Stimulated activated CD4-positive, alpha-beta T cell treated with anti-CD3 and anti-CD28 coated beads, Interleukin-2, amount 100 ng/mL, for 24 hours (primary cell): ENCODE data around the gene CUBN.
"Not testable (repeated sequence)": the region's sequence is repeated elsewhere in the genome, so short reads cannot be mapped to it uniquely, and the experiment has no call there.

Experiments used
- DNase-seq, 2 donors: peaks; one replicate each; pipeline ENCODE4 v3.0.0-alpha.2; 2020

Gene CUBN

DNA sequence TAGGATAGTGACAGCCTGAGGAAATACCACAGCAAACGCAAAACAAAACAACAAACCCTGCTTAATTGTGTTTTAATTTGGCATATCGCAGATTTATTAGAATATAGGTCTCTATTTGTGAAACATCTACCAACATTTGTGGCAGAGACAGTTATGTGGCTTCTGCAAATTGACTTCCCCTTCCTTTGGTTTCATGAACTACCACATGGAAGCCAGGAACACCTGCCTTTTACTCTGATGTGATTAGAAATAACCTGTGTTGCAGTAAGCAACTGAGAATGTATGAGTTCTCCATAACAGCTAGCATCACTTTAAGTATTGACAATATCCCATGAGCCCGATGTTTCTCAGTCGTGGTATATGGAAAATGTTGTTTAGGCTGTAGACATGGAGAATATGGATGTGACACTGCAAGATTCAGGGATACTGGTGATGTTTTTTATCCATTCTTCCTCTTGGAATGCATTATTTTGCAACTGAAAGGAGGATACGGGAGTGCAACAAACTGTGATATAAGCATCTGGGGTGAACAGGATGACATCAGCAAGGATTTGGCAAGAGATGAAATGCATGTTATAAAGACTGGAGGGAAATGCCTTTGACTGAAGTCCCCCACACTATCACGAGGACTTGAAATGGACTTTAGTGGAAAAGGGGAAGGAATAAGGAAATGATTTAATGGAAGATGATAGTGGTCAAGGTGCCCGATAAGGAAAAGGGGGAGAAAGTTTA lies 95.9 kb downstream of the CUBN start:
- DNase-seq: no peak

DNA sequence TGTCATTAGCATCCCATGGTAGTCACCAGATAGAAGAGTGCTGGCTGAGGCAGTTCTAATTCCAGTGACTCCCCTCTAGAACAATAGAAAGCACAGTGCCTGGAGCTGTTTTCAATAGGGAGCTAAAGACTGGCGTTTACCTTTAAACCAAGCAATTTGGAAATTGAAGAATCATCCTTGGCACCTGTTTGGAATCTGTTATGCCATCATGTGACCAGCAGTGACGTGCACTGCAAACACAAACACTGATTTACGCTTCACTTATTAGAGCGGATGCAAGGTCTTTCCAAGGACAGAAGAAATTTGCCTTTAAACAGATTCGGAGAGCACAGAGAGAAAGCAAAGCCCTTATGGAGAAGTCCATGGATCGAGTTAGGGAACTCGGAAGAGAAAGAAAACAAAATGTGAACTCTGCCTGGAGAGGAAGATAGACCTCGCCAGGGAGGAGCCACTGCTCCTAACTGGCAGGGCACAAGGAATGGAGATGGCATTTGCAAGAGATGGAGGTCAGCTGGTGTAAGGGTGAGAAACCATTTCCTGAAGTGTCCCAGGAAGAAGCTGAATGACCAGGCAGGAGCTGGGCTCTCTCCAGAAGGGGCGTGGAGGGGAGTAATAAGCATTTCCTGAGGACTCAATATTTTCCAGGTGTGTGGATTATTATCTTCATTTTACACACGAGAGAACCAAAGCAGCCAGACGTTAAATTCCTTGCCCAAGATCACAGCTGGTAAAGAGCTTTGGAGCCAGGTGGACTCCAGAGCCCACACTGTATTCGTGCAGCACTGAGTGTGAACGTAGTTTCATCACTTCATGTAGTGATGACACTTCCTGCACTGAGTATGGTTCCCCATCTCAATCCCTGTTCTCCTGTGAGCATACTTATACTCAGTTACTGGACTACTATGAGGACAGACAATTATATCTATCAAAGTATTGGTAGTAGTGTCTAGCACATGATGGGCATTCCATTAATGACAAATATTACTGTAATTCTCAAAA lies 97.7 kb downstream of the CUBN start:
- no peak for DNase-seq

GRCh38 chr10:17029581-17030271 lies 99.9 kb downstream of the CUBN start:
- peak; percentile 82 to 86 for DNase-seq

DNA sequence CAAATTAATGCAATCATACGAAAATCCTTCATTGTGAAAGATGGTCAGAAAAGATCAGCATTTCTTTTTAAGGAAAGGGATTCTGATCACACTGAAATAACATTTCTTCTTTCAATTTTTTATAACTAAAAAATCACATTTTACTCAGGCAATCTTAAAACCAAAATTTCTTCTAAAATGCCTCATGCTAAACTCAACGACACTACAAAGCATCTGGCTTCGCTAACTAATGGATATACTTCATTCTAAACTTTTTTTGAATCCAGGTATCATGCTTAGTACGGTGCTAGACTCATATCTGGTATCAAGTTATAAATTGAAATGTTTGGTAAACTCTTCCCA lies 100.4 kb downstream of the CUBN start:
- DNase-seq: no peak

- DNase-seq: no peak
Measured at GRCh38 chr10:17028798-17029197, 100.8 kb downstream of the CUBN start.

DNA sequence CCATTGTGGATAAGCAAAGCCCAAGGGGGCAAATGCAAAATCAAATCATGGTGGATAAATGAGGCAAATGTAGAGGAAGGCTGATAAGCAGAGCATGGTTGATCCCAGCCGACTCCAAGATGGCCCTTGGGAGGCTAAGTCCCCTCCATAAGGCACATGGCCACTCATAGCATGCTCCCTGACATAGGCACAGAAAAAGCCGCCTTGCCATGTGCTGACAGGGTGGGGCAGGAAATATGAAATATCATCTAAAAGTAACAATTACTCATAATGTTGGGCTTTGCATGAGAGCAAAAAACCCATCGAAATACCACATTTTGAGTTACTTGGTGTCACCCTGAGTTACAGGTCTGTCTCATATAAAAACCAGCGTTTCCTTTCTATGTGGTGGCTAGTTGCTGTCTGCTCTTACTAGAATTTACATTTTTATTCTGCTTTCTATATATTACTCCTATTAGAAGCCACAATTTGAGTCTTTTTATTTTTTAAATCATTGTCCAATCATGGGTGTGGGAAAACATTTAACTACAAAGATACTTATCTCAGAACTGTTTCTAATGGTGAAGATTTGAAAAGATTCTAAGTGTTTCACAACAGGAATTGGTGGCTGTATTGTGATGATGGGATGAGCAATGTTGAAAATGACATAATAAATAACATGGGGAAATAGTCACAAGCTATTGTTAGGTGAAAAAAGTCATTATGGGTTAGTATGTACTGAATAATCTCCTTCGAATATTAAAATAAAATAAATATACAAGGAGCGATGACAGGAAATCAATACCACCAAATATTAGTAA lies 102.7 kb downstream of the CUBN start:
- peak; percentile 68 to 75 for DNase-seq

DNA sequence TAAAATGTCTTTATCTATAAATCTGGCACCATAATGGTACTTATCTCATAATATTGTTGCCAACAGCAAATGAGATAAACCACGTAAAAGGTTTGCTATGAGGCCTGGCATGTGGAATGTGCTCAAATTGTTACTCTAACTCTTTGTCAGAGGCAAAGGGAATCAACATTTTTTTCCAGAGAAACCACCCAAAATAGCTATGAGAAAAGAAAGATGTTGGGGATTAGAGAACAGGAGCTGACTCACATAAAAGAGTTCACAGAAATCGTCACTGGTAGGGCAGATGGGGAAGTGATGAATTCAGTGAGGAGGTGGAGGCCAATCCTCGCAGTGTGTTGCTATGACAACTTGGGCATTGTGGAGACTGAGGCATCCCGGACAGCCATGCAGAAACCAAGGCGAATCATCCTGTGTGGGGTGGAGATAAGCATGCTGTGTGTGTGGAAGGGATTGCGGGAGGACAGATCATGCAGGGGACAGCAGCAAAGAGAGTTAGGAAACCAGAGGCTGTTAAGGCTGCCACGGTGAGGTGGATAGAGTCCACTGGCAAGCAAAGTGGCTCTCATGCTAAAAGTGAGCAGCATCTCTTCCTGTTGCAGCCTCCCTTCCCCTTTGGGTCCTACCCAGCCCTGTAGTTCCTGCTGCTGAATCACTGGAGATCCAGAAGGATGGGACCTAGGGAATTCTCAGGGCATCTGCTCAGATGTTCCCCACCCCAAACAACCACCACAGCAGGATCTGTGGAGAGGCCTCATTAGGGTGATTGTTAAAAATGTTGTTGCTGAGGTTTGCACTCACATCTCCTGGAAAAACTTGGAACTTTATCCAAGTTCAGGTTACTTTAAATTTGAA lies 103.9 kb downstream of the CUBN start:
- peak; percentile 73 to 78 for DNase-seq

- DNase-seq: no peak
Measured at GRCh38 chr10:17024461-17024860, 105.2 kb downstream of the CUBN start.

DNA sequence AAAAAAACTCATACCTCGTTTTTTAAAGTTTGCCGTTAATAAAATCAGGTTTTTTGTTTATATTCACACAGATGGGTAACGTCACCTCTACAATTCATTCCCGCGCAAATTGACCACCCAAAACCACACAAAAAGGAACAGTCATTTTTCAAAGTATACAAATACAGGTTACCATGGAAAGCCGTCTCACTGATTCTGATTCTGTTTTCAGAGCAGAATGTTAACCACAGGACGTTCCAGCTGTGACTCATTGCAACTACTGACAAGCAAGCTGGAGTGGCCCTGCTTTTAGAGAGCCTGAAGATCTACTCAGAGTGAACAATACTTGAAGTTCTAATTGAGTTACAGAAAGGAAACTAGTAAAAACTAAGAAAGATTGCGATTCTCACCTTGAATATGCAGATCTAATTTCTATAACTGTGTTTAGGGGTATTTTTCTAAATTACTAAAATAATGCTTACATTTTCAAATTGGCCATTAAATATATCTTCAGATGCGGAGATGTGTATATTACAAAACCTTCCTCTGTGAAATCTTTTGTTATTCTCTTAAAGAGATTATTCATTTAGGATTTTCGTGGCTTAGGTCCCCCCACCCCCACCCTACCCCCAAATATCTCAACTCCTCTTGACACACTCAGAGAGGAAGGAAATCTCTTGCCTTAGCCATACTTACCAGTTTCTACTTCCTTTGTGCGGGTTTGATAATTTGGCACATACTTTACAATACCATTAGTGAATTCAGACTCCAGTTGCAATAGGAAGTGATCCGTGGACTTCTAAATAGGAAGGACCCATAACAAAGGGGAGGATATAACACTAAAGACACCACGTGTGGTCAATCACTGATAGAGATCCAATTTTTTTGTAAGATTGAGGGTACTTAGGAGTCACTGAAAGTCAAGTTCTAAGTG lies 106.0 kb downstream of the CUBN start:
- peak; percentile 57 to 76 for DNase-seq

GRCh38 chr10:17022896-17023295 lies 106.7 kb downstream of the CUBN start:
- no peak for DNase-seq

GRCh38 chr10:17022466-17022825 lies 107.2 kb downstream of the CUBN start:
- DNase-seq: no peak

DNA sequence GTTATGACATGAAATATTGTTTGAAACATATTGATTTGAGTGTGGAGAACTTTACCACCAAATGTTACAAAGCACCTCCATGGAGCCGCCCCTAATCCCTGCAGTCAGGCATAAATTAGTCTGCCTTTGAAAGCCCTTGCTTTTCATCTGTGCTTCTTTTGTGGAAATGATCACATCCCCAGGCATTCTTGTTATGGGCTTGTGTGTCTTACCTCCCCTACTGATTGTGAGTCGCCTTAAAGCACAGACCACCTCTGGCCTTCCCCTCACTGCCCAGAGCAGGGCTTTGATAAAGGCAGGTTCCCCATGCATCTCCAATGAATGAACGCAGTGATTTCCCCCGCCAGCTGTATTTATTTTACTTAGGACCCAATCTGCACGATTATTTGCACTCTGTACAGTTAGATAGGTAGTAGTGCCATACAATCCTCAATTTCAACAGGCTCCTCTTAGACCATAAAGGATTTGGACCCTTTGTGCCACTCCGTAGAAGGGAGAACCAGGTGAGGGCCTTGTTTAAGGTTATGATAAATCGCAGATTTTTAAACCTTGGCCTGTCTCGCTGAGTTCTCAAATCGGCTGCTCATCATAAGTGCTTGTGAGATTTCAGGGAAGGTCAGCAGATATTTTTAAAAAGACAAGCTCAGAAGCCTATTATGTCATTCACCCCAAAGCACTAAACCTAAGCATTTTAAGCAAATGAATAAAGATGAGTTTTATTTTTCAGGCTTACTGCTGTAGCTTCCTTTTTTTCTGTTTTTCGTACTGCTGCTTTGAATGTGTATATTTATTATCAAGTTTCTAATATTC lies 107.8 kb downstream of the CUBN start:
- DNase-seq: no peak

- no peak for DNase-seq
Measured at GRCh38 chr10:17019696-17020095, 109.9 kb downstream of the CUBN start.

GRCh38 chr10:17013131-17013983 lies 116.3 kb downstream of the CUBN start:
- not testable (repeated sequence) for DNase-seq

DNA sequence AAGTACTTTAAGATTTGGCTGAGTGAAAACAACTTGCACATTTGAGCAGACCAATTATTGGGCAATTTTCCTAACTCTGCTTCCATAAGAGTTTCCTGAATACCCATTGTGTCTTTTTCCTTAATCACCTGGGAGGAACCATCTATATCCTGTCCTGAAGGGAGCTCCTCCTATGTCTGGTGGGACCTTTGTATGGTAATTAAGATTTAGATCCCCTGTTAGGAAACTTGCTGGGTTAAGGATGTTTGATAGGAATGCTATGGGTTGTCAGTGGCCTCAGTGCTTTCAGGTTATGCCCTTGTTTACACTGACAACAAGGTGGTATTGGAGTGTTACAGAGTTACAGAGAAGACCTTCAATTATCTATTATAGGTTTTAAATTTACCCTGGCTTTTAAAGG lies 116.9 kb downstream of the CUBN start:
- DNase-seq: not testable (repeated sequence)

- DNase-seq: no peak
Measured at GRCh38 chr10:17010363-17011145, 119.1 kb downstream of the CUBN start.

GRCh38 chr10:17009212-17009700 lies 120.4 kb downstream of the CUBN start:
- DNase-seq: no peak

- no peak for DNase-seq
Measured at GRCh38 chr10:17007418-17007770, 122.2 kb downstream of the CUBN start.
